HG03060 (cell line): ENCODE data around the gene DOP1B.
"Not testable (repeated sequence)": the region's sequence is repeated elsewhere in the genome, so short reads cannot be mapped to it uniquely, and the experiment has no call there.

ENCODE experiments used
- ATAC-seq: cut with Tn5 transposase; IDR thresholded peaks from one replicate; pipeline ENCODE4 v1.9.1; 2021; ENCODE audit warnings: low read depth, moderate number of reproducible peaks; ENCODE audit not compliant: unreplicated experiment

The DOP1B gene, protein sequence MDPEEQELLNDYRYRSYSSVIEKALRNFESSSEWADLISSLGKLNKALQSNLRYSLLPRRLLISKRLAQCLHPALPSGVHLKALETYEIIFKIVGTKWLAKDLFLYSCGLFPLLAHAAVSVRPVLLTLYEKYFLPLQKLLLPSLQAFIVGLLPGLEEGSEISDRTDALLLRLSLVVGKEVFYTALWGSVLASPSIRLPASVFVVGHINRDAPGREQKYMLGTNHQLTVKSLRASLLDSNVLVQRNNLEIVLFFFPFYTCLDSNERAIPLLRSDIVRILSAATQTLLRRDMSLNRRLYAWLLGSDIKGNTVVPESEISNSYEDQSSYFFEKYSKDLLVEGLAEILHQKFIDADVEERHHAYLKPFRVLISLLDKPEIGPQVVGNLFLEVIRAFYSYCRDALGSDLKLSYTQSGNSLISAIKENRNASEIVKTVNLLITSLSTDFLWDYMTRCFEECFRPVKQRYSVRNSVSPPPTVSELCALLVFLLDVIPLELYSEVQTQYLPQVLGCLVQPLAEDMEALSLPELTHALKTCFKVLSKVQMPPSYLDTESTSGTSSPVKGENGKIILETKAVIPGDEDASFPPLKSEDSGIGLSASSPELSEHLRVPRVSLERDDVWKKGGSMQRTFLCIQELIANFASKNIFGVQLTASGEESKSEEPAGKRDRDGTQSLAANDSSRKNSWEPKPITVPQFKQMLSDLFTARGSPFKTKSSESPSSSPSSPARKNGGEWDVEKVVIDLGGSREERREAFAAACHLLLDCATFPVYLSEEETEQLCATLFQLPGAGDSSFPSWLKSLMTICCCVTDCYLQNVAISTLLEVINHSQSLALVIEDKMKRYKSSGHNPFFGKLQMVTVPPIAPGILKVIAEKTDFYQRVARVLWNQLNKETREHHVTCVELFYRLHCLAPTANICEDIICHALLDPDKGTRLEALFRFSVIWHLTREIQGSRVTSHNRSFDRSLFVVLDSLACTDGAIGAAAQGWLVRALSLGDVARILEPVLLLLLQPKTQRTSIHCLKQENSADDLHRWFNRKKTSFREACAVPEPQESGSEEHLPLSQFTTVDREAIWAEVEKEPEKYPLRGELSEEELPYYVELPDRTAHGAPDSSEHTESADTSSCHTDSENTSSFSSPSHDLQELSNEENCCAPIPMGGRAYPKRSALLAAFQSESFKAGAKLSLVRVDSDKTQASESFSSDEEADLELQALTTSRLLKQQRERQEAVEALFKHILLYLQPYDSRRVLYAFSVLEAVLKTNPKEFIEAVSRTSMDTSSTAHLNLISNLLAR (N-terminal part only)

DNA sequence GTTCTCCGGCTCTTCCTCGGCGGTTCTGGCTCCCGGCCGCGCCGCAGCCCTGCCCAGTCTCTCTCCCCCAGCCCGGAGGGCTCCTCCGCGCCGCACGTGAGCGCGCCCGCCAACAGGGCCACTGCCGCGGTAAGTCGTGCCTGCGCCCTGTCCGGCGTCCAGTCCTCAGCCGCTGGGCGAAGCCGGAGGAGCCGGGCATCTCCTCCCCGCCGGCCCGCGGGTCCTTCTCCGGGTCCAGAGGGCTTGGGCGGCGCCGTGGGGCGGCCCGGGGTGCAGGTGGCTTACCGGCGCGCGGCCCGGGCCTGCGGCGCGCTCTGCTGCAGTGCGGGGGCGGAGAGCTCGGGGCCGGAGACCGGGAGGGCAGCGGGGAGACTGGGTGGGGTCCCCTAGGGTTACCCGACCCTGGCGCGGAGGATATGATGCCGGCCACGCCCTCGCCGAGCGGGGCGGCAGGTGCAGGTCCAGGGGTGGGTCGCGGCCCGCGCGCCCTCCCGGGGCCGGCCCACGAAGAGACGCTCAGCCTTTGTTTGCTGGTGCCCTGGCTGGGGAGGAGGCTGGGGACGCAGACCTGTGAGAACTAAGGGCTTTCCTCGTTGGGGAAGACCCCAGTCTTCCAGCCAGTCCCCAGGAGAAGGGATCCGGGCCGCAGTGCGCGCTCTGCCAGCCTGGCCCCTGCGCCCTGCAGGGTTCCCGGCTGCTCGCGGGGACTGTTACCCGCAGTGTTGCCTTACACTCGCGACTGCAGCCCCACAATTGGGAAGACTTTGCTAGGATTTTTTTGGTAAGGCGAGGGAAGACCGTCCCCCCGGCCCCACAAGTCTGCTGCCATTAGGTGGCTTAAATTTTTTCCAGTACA, at the start of gene DOP1B:
TSS of gene DOP1B (plus strand) at position 10 of the 856 bp plus-strand sequence. CDS start 7,910 bp downstream, outside the sequence.
- peak; percentile 3 for ATAC-seq

DNA sequence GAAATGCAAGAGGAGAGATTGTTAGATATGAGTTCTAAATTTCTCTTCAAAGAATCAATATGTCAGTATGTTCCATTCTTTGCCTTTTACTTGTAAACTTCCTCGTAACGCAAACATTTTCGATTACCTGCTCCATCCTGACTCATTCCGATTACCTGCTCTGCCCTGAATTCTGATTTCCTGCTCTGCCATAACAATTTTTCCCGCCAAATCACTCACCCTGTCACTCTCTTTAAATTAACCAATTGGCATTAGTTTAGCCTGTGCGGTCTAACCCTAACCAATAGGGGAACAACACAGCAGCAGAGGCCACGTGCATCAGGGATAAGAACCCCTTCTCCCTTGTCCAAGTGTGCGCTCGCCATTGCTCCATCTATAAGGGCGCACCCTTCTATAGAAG, 46.8 kb upstream of the DOP1B start:
- no peak for ATAC-seq

DNA sequence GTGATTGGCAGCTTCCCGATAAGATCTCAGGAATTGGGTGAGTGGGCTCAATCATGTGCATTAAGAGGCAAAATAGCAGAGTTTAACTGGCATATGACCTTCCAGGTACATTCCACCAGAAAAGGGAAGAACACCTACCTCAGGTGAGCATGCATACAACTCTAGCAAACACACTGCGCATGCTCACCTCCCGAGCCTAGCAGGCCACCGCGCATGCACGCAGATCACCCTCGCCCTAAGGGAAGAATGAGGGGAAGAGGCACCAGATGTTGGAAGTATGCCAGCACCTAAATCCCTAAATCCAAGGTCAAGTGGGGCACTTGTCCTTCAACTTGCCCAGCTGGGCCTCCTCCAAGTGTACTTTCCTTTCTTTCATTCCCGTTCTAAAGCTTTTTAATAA, 45.4 kb upstream of the DOP1B start:
- no peak for ATAC-seq

DNA sequence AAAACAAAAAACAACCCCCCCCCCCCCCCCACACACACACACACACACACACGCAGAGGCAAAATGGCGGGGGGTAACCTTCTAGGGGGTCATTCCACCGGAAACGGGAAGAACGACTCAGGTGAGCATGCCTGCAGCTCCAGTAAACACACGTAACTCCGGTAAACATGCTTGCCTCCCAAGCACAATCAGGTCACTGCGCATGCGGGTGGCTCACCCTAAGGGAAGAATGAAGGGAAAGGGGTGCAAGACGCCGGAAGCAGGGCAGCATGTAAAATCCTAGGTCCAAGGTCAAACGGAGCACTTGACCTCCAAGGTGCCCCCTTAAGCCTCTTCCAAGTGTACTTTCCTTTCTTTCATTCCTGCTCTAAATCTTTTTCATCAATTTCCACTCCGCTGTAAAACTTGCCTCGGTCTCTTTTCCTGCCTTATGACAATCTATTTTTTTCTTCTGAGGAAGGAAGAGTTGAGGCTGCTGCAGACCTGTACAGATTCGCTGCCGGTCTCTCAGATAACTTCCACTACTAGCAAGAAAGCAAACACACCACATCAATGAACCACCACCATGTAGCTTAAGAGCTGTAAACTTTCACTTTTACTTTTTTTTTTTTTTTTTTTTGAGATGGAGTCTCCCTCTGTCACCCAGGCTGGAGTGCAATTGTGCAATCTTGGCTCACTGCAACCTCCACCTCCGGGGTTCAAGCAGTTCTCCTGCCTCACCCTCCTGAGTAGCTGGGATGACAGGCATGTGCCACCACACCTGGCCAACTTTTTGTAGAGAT, 42.8 kb upstream of the DOP1B start:
- ATAC-seq = no peak

DNA sequence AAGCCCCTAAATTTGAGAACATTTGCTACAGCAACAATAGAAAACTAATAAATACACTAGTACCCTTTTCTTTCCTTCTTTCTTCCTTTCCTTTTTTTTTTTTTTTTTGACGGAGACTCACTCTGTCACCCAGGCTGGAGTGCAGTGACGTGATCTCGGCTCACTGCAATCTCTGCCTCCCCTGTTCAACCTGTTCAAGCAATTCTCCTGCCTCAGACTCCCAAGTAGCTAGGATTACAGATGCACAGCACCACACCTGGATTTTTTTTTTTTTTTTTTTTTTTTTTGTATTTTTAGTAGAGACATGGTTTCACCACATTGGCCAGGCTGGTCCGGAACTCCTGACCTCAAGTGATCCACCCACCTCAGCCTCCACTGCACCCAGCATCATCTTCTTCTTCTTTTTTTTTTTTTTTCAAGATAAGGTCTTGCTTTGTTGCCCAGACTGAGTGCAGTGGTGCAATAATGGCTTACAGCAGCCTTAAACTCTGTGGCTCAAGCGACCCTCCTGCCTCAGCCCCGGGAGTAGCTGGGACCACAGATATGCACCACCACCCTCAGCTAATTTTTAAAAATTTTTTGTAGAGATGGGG, 41.4 kb upstream of the DOP1B start:
- no peak for ATAC-seq

DNA sequence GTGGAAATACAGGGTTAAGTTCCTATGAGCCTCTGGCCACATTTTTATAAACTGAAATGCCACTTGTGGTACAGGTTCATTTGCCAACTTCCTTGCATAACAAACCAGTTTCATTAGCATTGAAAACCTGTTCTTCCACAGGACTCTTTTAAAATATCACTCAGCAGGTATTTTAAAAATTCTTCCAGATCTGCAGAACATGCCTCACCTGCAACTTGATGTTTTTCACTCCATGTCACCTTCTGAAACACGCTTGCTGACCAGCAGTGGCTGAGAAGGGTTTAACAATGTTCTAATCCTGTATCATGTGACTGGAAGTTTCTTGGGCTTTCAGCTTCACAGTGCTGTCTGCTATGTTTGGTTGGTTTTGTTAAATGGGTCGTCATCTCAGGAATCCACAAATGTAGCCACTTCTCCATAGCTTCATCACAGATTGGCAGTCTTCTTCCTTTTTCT, 39.3 kb upstream of the DOP1B start:
- no peak for ATAC-seq

DNA sequence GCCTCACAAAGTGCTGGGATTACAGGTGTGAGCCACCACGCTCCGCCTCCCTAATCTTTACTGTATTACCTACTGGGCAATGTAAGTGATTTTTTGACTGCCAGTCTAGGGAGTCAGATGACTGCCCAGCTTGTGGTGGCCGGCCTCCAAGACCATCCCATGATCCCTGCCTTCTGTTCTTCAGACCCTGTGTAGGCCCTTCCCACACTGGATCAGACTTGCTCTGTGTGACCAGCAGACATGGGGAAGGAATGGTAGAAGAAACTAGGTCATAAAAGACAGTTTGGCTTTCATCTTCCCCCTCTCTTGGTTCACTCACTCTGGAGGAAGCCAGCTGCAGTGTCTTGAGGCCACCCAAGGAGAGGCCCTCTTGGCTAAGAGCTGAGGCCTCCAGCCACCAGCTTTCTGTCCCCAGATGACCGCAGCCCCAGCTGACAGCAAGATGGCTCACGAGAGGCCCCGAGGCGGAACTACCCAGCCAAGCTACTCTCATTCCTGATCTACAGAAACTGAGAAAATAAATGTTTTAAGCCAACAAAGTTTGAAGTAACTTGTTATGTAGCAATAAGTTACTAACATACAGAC, 36.2 kb upstream of the DOP1B start:
- ATAC-seq = no peak

DNA sequence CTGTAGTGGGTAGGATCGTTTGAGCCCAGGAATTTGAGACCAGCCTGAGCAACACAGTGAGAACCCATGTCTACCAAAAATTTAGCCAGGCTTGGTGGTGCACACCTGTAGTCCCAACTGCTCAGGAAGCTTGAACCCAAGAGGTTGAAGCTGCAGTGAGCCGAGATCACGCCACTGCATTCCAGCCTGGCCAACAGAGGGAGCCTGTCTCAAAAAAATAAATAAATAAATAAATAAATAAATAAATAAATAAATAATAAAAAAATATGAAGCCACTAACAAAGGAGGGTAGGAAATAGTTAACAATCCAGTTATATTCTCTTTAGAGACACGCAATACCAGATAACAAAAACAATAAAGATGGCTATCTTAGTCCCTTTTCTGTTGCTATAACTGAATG, 33.6 kb upstream of the DOP1B start:
- no peak for ATAC-seq

DNA sequence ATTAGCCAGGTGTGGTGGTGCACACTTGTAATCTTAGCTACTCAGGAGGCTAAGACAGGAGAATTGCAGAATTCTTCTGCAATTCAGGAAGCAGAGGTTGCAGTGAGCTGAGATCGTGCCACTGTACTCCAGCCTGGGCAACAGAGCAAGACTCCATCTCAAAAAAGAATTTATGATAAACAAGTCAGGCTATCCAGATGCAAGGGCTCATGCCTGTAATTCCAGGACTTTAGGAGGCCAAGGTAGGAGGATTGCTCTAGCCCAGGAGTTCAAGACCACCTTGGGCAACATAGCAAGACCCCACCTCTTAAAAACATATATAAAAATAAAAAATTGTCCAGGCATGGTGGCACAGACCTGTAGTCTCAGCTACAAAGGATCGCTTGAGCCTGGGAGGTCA, 32.2 kb upstream of the DOP1B start:
- no peak for ATAC-seq

DNA sequence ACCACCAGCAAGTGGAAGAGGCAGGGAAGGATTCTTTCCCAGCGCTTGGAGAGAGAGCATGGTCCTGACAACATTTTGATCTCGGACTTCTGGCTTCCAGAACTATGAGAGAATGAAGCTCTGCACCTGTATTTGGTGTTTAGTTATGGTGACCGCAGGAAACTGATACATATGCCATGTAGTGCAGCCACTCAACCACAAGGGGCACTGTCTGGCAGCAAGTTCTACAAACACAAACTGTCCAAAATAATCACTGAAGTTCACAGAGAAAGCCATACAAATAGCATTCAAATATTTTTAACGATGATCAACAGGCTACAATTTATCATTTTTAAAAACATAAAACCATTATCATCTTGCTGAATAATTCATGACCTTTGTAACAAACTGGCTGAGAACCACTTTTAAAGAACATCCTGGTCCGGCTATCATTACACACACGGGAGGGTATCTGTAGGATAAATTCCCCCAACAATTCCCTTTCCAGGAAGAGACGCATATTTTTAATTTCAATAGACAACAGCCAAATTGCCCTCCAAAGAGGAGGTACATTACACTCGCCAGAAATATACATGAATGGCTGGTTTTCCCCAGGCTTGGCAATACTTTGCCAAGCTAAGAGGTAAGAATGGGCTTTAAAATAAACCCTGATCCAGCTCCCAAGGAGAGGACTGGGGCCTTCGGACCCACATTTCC, 31.0 kb upstream of the DOP1B start:
- no peak for ATAC-seq

DNA sequence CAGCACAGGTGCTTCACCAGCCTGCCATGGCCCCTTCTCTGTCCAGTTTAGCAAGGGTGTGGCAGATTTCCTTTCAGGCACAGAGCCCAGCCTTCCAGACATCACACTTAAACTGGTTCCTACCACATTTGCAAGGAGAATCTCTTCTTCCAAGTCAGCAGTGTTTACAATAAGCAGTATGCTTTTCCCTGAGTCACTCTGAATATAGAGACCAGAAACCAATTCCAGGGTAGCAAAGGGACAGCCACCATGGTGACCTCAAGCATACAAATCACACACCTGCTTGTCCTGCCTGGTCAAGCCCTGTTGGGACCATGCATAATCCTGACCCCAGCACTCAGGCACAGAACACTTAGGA, 30.4 kb upstream of the DOP1B start:
- no peak for ATAC-seq

DNA sequence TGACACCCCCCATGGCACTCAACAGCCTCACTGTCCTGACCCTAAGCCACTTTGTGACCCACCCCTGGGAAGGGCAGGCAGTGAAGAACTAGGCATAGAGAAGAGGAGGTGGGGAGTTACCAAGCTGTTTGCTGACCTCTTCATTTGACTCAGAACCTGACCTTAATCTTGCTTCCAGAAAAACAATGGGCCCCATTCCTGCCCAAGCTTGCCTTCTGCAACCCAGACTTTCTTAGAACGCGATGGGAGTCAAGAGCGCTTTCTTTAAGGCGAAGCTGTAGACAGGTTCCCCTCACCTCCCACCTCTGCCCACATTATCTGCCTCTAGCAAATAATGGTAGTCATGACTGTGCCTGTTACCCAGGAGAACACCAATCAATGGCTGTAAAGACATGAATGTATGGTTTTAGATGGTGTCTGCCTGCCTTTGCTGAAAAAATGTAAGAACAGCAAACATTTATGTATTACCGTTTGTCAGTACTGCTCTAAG, 30.0 kb upstream of the DOP1B start:
- no peak for ATAC-seq

DNA sequence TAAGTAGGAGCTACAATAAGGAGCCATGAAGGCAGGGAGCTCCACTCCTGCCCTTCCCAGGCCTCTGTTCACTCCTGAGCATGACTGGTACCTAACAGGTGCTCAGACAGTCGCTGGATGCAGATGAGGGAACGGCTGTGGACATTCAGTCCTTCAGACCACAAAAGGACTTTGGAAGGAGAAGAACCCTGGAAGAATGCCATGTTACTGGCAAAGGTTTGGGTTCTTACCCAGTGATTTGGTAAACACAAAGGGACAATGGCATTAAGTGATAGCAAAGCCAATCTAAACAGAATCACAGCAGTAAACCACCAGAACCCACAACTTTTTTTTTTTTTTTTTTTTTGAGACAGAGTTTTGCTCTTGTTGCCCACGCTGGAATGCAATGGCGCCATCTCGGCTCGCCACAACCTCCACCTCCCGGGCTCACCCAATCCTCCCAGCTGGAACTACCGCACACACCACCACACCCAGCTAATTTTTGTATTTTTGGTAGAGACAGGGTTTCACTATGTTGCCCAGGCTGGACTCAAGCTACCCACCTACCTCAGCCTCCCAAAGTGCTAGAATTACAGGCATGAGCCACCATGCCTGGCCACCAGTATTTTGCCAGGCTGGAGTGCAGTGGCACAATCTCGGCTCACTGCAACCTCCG, 29.2 kb upstream of the DOP1B start:
- no peak for ATAC-seq

DNA sequence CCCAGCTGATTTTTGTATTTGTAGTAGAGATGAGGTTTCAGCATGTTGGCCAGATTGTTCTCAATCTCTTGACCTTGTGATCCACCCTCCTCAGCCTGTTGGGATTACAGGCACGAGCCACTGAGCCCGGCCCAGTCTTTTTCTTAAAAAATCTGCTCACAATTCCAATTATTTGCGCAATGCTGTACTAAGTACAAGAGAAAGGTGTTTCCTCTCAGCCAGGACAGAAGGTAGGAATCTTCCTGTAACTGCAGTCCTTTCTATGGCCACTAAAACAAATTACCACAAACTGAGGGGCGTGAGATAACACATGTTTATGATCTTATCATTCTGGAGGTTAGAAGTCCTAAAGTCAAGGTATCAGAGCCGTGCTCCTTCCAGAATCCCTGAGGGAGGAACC, 28.6 kb upstream of the DOP1B start:
- ATAC-seq = no peak

DNA sequence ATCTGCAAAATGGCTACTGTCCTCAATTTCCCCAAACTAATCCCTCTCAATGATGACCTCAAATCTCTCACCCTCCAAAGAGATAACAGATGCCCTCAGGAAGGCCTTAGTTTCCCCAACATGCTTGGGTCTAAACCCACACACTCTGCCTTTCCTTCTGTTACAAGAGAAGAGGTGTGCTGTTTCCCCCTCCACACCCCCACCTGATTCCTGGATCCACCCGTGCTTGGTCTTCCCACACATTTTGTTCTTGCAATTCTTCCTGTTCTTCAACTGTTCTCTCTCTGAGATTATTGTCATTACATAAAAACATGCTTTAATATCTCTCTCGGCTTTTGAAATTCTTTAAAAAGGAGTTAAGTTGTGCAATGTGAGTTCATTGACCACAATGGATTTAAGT, 27.4 kb upstream of the DOP1B start:
- no peak for ATAC-seq

DNA sequence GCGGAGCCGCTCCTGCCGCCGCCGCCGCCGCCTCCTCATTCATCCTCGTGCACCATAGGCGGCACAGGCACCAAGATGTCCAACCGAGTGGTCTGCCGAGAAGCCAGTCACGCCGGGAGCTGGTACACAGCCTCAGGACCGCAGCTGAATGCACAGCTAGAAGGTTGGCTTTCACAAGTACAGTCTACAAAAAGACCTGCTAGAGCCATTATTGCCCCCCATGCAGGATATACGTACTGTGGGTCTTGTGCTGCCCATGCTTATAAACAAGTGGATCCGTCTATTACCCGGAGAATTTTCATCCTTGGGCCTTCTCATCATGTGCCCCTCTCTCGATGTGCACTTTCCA, 26.2 kb upstream of the DOP1B start:
- not testable (repeated sequence) for ATAC-seq

DNA sequence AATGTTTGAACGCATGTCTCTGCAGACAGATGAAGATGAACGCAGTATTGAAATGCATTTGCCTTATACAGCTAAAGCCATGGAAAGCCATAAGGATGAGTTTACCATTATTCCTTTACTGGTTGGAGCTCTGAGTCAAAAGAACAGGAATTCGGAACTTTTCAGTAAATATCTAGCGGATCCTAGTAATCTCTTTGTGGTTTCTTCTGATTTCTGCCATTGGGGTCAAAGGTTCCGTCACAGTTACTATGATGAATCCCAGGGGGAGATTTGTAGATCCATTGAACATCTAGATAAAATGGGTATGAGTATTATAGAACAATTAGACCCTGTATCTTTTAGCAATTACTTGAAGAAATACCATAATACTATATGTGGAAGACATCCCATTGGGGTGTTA, 25.8 kb upstream of the DOP1B start:
- not testable (repeated sequence) for ATAC-seq
